Prostate gland (tissue), 2 donors: ENCODE measurements around the gene EN1.

Source experiments
- POLR2A ChIP-seq: fragments of 450-650 bp; IDR thresholded peaks from one replicate; pipeline ENCODE4 v1.6.1; 2016; ENCODE audit warnings: antibody characterized with exemption, mild to moderate bottlenecking
- POLR2AphosphoS5 ChIP-seq: sonication (generic); formaldehyde crosslinking; IDR thresholded peaks from one replicate; pipeline ENCODE4 v1.6.1; 2017; ENCODE audit warnings: antibody characterized with exemption
- TF ChIP-seq, protein P1 (sequence below), 4 experiments: fragments of 200-600 bp in 2 of 4; fragments of 450-650 bp in 2 of 4; sonication (generic) in 2 of 4; IDR thresholded peaks; 1 replicate in 3 of 4; 2 replicates in 1 of 4; pipeline ENCODE4 v1.5.1; 2016 to 2019; ENCODE audit warnings: antibody characterized with exemption in 4 of 4, mild to moderate bottlenecking in 2 of 4, moderate library complexity in 2 of 4

DNA sequence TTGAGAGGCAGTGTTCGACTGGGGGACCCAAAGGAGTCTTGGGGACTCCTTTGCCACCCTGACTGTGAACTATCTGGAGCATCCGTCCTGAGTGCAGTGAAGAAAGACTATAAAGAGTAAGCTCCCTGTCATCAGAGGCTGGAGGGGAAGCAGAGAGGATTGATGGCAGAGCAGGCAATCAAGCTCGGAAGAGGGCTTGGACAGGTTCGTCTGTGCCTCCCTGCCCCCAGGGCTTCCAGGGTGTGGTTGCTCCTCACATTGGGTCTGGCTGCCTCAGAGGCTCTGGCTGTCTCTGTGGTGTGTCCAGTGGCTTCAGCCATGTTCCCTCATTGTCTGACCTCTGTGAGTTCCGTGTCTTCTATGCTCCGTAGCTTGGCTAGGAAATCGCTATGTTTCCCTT is 13.8 kb upstream of the EN1 start:
- no peak for TF ChIP-seq POLR2AphosphoS5
- TF ChIP-seq, protein P1, sequence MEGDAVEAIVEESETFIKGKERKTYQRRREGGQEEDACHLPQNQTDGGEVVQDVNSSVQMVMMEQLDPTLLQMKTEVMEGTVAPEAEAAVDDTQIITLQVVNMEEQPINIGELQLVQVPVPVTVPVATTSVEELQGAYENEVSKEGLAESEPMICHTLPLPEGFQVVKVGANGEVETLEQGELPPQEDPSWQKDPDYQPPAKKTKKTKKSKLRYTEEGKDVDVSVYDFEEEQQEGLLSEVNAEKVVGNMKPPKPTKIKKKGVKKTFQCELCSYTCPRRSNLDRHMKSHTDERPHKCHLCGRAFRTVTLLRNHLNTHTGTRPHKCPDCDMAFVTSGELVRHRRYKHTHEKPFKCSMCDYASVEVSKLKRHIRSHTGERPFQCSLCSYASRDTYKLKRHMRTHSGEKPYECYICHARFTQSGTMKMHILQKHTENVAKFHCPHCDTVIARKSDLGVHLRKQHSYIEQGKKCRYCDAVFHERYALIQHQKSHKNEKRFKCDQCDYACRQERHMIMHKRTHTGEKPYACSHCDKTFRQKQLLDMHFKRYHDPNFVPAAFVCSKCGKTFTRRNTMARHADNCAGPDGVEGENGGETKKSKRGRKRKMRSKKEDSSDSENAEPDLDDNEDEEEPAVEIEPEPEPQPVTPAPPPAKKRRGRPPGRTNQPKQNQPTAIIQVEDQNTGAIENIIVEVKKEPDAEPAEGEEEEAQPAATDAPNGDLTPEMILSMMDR (IDR thresholded peaks at IDR 0.05), result no peak
- no peak for TF ChIP-seq POLR2A
